Measurements from ENCODE around the gene GRID2. TPM values are rescaled to one million over a fixed set of nuclear protein-coding genes. Genes with fewer than 3 reads are reported as not detected.

Gene GRID2
- total and polyA plus RNA-seq, 8 donors: 6.4 TPM; not detected in 7

GRCh38 chr4:93261207-93261606 lies 957.4 kb downstream of the GRID2 start:
- no peak overlapping the region for H3K27ac ChIP-seq
- DNase-seq: no peak
- intact Hi-C loops (cut with DNase I; ENCODE audit: low total_unique reads): no loop called here
- no peaks in the 10 kb centered on the region for H3K4me1 ChIP-seq
- no peaks in the 10 kb centered on the region for H3K27me3 ChIP-seq
- H3K4me3 ChIP-seq: no peak overlapping the region
- no peaks in the 10 kb centered on the region for H3K36me3 ChIP-seq
- WGBS, 5 donors: 89 to 93% (median 93%) methylated on average over 3 of the region's 3 CpGs
- H3K9me3 ChIP-seq: no peaks in the 10 kb centered on the region
- TF ChIP-seq, protein P1, sequence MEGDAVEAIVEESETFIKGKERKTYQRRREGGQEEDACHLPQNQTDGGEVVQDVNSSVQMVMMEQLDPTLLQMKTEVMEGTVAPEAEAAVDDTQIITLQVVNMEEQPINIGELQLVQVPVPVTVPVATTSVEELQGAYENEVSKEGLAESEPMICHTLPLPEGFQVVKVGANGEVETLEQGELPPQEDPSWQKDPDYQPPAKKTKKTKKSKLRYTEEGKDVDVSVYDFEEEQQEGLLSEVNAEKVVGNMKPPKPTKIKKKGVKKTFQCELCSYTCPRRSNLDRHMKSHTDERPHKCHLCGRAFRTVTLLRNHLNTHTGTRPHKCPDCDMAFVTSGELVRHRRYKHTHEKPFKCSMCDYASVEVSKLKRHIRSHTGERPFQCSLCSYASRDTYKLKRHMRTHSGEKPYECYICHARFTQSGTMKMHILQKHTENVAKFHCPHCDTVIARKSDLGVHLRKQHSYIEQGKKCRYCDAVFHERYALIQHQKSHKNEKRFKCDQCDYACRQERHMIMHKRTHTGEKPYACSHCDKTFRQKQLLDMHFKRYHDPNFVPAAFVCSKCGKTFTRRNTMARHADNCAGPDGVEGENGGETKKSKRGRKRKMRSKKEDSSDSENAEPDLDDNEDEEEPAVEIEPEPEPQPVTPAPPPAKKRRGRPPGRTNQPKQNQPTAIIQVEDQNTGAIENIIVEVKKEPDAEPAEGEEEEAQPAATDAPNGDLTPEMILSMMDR (IDR thresholded peaks at IDR 0.05): no peak
- no peak for TF ChIP-seq EP300 (IDR thresholded peaks at IDR 0.05)
- TF ChIP-seq POLR2A (IDR thresholded peaks at IDR 0.05): no peak
- TF ChIP-seq POLR2AphosphoS5 (IDR thresholded peaks at IDR 0.05): no peak

DNA sequence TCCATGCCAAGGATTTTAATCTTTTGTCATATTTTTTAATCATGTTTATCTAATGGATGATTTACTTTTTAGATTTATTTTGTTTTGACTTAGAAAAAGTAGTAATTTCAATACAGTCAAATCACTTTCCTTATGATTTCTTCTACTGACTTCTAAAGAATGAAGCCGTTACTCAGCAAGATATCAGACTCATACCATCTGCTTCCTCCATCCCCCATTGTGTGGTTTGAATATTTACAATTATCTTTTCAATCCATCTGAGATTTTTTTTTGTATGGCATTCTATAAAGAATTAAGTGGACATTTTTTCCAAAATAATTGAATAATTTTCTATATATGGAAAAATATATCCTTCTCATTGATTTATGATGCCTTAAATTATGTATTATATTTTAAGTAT lies 959.4 kb downstream of the GRID2 start:
- TF ChIP-seq POLR2AphosphoS5 (IDR thresholded peaks at IDR 0.05): no peak
- TF ChIP-seq POLR2A (IDR thresholded peaks at IDR 0.05): no peak
- TF ChIP-seq EP300 (IDR thresholded peaks at IDR 0.05): no peak
- TF ChIP-seq, protein P1 (IDR thresholded peaks at IDR 0.05): no peak
- no peak overlapping the region for H3K4me3 ChIP-seq
- no peak for DNase-seq
- no peaks in the 10 kb centered on the region for H3K36me3 ChIP-seq
- intact Hi-C loops (cut with DNase I; ENCODE audit: low total_unique reads): no loop called here
- 68 to 83% (median 71%) methylated on average over 1 of the region's 1 CpG for WGBS, 5 donors
- no peak overlapping the region for H3K27ac ChIP-seq
- no peaks in the 10 kb centered on the region for H3K27me3 ChIP-seq
- H3K4me1 ChIP-seq: no peaks in the 10 kb centered on the region
- H3K9me3 ChIP-seq: no peaks in the 10 kb centered on the region

- WGBS, 5 donors: 86 to 96% (median 89%) methylated on average over 3 of the region's 3 CpGs
- Histone ChIP-seq H3K27me3 (no peaks in the 10 kb centered on the region), H3K9me3 (no peaks in the 10 kb centered on the region), H3K4me3 (no peak overlapping the region), H3K36me3 (no peaks in the 10 kb centered on the region), H3K4me1 (no peaks in the 10 kb centered on the region), H3K27ac (no peak overlapping the region)
- no peak for TF ChIP-seq EP300 (IDR thresholded peaks at IDR 0.05)
- TF ChIP-seq POLR2A (IDR thresholded peaks at IDR 0.05): no peak
- intact Hi-C loops (cut with DNase I; ENCODE audit: low total_unique reads): no loop called here
- no peak for DNase-seq
These were observed 964.0 kb downstream of the GRID2 start for GRCh38 chr4:93267747-93268146.

DNA sequence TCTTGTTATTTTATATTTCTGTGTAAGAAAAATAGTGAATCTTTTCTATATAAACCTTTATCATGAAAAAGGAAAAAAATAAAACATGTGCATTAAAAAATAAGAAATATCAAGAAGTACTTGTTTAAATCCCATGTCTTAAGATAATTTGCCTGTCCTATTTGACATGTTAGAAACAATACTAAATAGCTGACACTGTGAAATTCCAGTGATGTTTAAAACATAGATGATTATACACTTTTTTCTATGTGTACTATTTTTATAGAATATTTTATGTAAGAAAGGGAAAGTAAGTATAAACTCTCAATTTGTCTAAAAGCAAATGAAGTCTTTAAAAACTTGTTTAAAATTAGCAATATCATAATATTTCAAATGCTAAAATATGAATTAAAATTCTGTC lies 981.6 kb downstream of the GRID2 start:
- TF ChIP-seq, protein P1 (IDR thresholded peaks at IDR 0.05): no peak
- no peak for TF ChIP-seq EP300 (IDR thresholded peaks at IDR 0.05)
- no peak for TF ChIP-seq POLR2AphosphoS5 (IDR thresholded peaks at IDR 0.05)
- H3K36me3 ChIP-seq: no peaks in the 10 kb centered on the region
- no peaks in the 10 kb centered on the region for H3K4me1 ChIP-seq
- H3K9me3 ChIP-seq: no peaks in the 10 kb centered on the region
- H3K27me3 ChIP-seq: no peaks in the 10 kb centered on the region
- no peak overlapping the region for H3K4me3 ChIP-seq
- H3K27ac ChIP-seq: no peak overlapping the region
- intact Hi-C loops (cut with DNase I; ENCODE audit: low total_unique reads): no loop called here
- DNase-seq: no peak

GRCh38 chr4:93289241-93289640 lies 985.5 kb downstream of the GRID2 start:
- Histone ChIP-seq H3K4me1 (no peaks in the 10 kb centered on the region), H3K9me3 (no peaks in the 10 kb centered on the region), H3K36me3 (no peaks in the 10 kb centered on the region), H3K27ac (no peak overlapping the region), H3K27me3 (no peaks in the 10 kb centered on the region), H3K4me3 (no peak overlapping the region)
- intact Hi-C loops (cut with DNase I; ENCODE audit: low total_unique reads): no loop called here
- TF ChIP-seq, protein P1 (IDR thresholded peaks at IDR 0.05): no peak
- TF ChIP-seq EP300 (IDR thresholded peaks at IDR 0.05) (no peak), POLR2AphosphoS5 (IDR thresholded peaks at IDR 0.05) (no peak), POLR2A (IDR thresholded peaks at IDR 0.05) (no peak)
- no peak for DNase-seq
- 88 to 91% (median 90%) methylated on average over 2 of the region's 2 CpGs for WGBS, 5 donors

Data from stomach (tissue), 9 donors.